K562 (cell line): ENCODE results near the gene PLXNB3. TPM values are rescaled to one million over a fixed set of nuclear protein-coding genes. Genes with fewer than 3 reads are reported as not detected.
A peak's percentile ranks its signal among the peaks of the same experiment; 100 is the strongest.

ENCODE experiments used
- CBX5 ChIP-seq: IDR thresholded peaks from 2 replicates; pipeline ENCODE4 v1.6.1; 2014; ENCODE audit warnings: low read depth, borderline replicate concordance
- GATA2 ChIP-seq: sonication (generic); formaldehyde crosslinking; IDR thresholded peaks from 2 replicates; pipeline ENCODE4 v1.4.0; 2020; ENCODE audit warnings: mild to moderate bottlenecking, missing genetic modification reagents
- MTF1 ChIP-seq: fragments of 250-450 bp; sonication (Bioruptor Pico); IDR thresholded peaks from 2 replicates; pipeline ENCODE4 v1.9.0; 2021; ENCODE audit warnings: moderate library complexity, mild to moderate bottlenecking, inconsistent platforms, borderline replicate concordance
- PATZ1 ChIP-seq: fragments of 250-450 bp; sonication (Bioruptor Pico); IDR thresholded peaks from 2 replicates; pipeline ENCODE4 v1.5.0; 2020; ENCODE audit warnings: mild to moderate bottlenecking, borderline replicate concordance
- PBX2 ChIP-seq, 2 experiments: IDR thresholded peaks in 1 of 2; conservative IDR thresholded peaks in 1 of 2; 2 replicates each; pipeline ENCODE4 v1.6.1; 2016; ENCODE audit warnings: low read depth in 2 of 2, mild to moderate bottlenecking in 1 of 2, missing compliant biosample characterization in 1 of 2, missing genetic modification characterization in 1 of 2, moderate library complexity in 1 of 2
- POLR2H ChIP-seq: IDR thresholded peaks from 2 replicates; pipeline ENCODE4 v1.6.1; 2016; ENCODE audit warnings: missing genetic modification characterization, low read depth, mild to moderate bottlenecking, control low read depth, missing compliant biosample characterization, moderate library complexity
- SAFB2 ChIP-seq: fragments of 200-400 bp; formaldehyde crosslinking; IDR thresholded peaks from 2 replicates; pipeline ENCODE4 v1.6.1; 2018; ENCODE audit warnings: borderline replicate concordance, low read length, low read depth, moderate library complexity; ENCODE audit not compliant: severe bottlenecking
- ZBTB11 ChIP-seq, 3 experiments: fragments of 200-800 bp in 1 of 3; fragments of 250-450 bp in 1 of 3; fragments of 450-650 bp in 1 of 3; sonication (Bioruptor Pico) in 1 of 3; sonication (Bioruptor generic) in 1 of 3; formaldehyde crosslinking in 1 of 3; IDR thresholded peaks; 2 replicates each; pipeline versions ENCODE4 v1.6.1 to v1.8.0; 2016 to 2022; ENCODE audit warnings: mild to moderate bottlenecking in 2 of 3, missing genetic modification characterization in 2 of 3, missing compliant biosample characterization in 1 of 3, moderate library complexity in 1 of 3
- ZBTB2 ChIP-seq: fragments of 450-650 bp; IDR thresholded peaks from 2 replicates; pipeline ENCODE4 v1.6.1; 2016; ENCODE audit warnings: antibody characterized with exemption
- ZBTB49 ChIP-seq: sonication (generic); formaldehyde crosslinking; IDR thresholded peaks from 2 replicates; pipeline ENCODE4 v1.8.0; 2022; ENCODE audit warnings: missing genetic modification reagents, mild to moderate bottlenecking, borderline replicate concordance
- ZNF696 ChIP-seq: fragments of 250-450 bp; sonication (Bioruptor Pico); conservative IDR thresholded peaks from 2 replicates; pipeline ENCODE4 v1.4.0; 2020; ENCODE audit warnings: mild to moderate bottlenecking, moderate library complexity
- polyA plus RNA-seq, 8 experiments: library from polyadenylated mRNA; depleted of rRNA in 4 of 8; stranded (reverse) in 5 of 8; unstranded in 3 of 8; fragments of >200 nt; fragmentation: Nextera tagmentation in 2 of 8; fragmentation: Illumina TruSeq in 1 of 8; extraction: Ambion mirVana in 2 of 8; extraction: Trizol in 1 of 8; gene quantifications; 2 replicates each; pipeline versions ENCODE4 v1.2.1 to v1.2.3, GENCODE V29; 2011 to 2014; ENCODE audit warnings: inconsistent platforms in 1 of 8, missing spikeins in 1 of 8
- total RNA-seq, 7 experiments: library from RNA; depleted of rRNA in 6 of 7; stranded (reverse); fragments of >200 nt in 6 of 7; fragmentation: Illumina TruSeq in 2 of 7; extraction: Trizol in 2 of 7; gene quantifications; 2 replicates each; pipeline versions ENCODE4 v1.2.1 to v1.2.3, GENCODE V29; 2011 to 2021; ENCODE audit warnings: low replicate concordance in 1 of 7

The PLXNB3 gene
- total and polyA plus RNA-seq, 9 of the 15 experiments (the other 6 are each of a cell fraction or from before 2014, with no cell fraction given) = 0.22 to 2.0 (median 1.4) TPM; not detected in 2

GRCh38 chrX:153765138-153766079, 1.4 kb downstream of the PLXNB3 start (continued):
- TF ChIP-seq ZNF696 = no peak
- TF ChIP-seq CBX5 = no peak
- TF ChIP-seq PATZ1 (CRISPR knock-in tag) = no peak
- TF ChIP-seq GATA2 (CRISPR knock-in tag) = peak; percentile 92
- TF ChIP-seq PBX2 (CRISPR knock-in tag; IDR thresholded peaks at IDR 0.05; ENCODE audit: low read depth) = no peak
- no peak for TF ChIP-seq PBX2 (tag; conservative IDR thresholded peaks at IDR 0.05; ENCODE audit: low read depth)
- TF ChIP-seq ZBTB11 (CRISPR knock-in tag; IDR thresholded peaks at IDR 0.05) = peak in 2 of 3 experiments; percentile 77 to 96; a peak in 4 of 6 replicates
- TF ChIP-seq MTF1 (CRISPR knock-in tag) = no peak
- TF ChIP-seq ZBTB49 (CRISPR knock-in tag) = no peak
- no peak for TF ChIP-seq ZBTB2
- no peak for TF ChIP-seq SAFB2
- TF ChIP-seq POLR2H (tag) = peak; percentile 56; the same call in 1 of the 2 replicates
